Smooth muscle cell of the brain vasculature (primary cell): ENCODE data around the gene RNASEH1.
A peak's percentile ranks its signal among the peaks of the same experiment; 100 is the strongest.
"Not testable (repeated sequence)": the region's sequence is repeated elsewhere in the genome, so short reads cannot be mapped to it uniquely, and the experiment has no call there.

Experiments used
- DNase-seq: peaks from one replicate; pipeline ENCODE4 v3.0.0-alpha.2; 2012; ENCODE audit warnings: low read depth, low spot score

The RNASEH1 gene

DNA sequence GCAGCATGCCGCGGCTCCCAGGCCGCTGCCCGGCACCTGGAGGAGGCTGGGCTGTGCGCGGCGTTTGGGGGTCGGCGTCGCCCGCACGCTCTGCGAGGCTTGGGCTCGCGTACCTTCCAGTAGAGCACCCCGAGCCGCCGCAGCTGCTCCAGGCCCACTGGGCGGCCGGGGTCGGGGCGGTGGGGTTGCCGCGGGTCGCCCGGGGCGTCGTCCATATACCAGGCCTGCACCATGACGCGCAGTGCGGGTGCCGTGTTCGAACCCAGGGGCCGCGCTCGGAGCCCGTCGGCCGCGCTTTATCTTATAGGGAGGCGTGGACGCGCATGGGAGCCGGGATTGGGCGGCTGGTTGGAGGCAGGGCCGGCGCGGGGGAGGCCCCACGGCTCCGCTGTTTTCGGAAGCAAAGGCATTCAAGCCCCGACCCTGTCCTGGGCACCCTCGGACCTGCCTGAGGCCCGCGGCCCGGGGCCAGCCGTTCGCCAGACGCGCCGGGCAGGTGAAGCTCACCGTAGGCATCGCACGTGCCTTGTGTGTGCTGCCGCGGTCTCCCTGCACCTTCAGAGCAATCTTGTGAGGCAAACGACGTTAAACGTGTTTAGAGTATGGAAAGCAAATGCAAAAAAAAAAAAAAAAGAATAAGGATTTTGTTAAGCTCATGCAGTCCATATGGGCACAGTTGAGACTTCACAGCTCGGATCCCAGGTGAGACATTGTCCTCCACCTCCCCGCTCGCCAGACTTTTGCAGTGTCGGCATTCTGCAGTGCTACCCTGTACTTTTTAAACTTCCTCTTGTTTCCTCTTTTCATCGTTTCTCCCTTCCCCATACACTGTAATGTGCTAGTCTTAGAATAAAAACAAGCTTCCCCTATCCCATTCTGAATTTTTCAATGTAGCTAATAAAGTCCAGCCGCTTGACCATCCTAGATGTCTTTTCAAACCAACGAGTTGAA is 38.6 kb downstream of the RNASEH1 start, which contains the start of gene ADI1:
Gene ADI1, minus strand, starts transcription at position 277 of the 951 bp plus-strand sequence. Its CDS starts 44 bp downstream, at position 233.
- no peak for DNase-seq

- DNase-seq: peak; percentile 92
Measured at GRCh38 chr2:3518496-3519254, 39.5 kb downstream of the RNASEH1 start.

GRCh38 chr2:3517948-3518495 is 40.1 kb downstream of the RNASEH1 start:
- no peak for DNase-seq

DNA sequence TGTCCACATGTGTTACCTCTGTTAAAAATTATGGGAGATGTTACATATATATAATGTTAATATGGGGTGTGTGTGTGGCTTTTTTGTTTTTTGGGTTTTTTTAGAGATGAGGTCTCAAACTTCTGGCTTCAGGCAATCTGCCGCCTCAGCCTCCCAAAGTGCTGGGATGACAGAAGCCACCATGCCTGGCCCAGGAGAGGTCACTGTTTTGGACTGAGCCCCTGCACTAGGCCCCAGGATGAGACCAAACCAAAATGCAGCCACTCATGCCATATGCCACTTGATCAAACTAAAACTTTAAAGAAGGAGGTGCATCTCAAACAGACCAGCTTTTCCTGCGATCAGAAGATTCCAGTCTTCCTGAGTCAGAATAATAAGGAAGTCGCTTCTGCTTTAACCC is 41.3 kb downstream of the RNASEH1 start:
- no peak for DNase-seq

DNA sequence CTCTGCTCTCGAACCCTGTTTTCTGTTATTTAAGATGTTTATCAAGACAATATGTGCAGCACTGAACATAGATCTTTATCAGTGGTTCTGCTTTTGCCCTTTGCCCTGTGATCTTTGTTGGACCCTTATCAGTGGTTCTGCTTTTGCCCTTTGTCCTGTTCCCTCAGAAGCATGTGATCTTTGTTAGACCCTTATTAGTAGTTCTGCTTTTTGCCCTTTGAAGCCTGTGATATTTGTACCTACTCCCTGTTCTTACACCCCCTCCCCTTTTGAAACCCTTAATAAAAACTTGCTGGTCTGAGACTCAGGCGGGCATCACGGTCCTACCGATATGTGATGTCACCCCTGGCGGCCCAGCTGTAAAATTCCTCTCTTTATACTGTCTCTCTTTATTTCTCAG is 42.7 kb downstream of the RNASEH1 start:
- DNase-seq: not testable (repeated sequence)

DNA sequence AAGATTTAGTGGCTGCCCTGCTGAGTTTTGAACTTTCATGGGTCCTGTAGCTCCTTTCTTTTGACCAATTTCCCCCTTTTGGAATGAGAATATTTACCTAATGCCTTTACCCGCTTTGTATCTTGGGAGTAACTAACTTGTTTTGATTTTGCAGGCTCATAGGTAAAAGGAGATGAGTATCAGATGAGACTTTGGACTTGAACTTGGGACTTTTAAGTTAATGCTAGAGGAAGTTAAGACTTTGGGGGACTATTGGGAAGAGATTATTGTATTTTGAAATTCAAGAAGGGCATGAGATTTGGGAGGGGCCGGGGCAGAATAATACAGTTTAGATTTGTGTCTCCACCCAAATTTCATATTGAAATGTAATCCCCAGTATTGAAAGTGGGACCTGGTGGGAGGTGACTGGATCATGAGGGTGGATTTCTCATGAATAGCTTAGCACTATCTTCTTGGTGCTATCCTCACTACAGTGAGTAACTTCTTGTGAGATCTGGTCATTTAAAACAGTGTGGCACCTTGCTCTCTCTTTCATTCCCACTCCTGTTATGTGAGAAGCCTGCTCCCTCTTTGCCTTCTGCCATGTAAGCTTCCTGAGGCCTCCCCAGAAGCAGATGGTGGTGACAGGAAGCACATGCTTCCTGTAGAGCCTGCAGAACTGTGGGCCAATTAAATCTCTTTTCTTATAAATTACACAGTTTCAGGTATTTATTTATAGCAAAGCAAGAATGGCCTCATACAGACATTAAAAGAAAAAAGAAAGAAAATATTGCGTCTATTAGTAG is 44.9 kb downstream of the RNASEH1 start:
- no peak for DNase-seq

GRCh38 chr2:3512086-3512485 is 46.0 kb downstream of the RNASEH1 start:
- no peak for DNase-seq

DNA sequence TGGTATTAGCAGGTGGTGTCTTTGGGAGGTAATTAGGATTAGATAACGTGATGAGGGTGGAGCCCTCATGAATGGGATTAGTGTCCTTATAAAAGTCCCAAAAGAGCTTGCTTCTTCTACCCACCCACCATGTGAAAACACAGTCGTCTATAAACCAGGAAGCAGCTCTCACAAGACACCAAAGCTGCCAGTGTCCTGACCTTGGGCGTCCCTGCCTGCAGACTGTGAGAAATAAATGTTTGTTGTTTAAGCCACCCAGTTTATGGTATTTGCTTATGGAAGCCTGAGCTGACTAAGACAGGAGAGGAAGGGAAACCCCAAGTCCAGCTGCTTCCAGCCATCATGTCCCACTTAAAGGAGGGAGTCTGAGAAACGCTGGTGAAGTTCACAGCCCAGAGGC is 52.4 kb downstream of the RNASEH1 start:
- DNase-seq: no peak

GRCh38 chr2:3504741-3505140 is 53.4 kb downstream of the RNASEH1 start:
- DNase-seq: no peak

DNA sequence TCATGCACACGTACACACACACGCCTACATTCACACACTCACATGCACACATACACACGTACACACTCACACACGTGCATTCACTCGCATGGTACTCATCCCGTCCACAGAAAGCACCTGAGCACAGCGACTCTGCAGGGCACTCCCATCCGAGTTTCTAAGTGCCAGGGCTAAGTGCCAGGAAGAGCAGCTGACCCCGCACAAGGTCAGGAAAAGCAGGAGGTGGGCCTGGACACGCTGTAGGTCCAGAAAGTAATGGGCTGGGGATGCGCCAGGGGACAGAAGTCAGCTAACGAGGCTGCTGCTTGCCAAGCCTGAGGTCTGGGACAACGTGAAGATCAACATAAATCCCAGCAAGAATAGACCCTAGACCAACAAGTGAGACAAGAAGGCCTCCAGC is 54.6 kb downstream of the RNASEH1 start:
- DNase-seq: no peak

GRCh38 chr2:3503046-3503445 is 55.1 kb downstream of the RNASEH1 start:
- no peak for DNase-seq

DNA sequence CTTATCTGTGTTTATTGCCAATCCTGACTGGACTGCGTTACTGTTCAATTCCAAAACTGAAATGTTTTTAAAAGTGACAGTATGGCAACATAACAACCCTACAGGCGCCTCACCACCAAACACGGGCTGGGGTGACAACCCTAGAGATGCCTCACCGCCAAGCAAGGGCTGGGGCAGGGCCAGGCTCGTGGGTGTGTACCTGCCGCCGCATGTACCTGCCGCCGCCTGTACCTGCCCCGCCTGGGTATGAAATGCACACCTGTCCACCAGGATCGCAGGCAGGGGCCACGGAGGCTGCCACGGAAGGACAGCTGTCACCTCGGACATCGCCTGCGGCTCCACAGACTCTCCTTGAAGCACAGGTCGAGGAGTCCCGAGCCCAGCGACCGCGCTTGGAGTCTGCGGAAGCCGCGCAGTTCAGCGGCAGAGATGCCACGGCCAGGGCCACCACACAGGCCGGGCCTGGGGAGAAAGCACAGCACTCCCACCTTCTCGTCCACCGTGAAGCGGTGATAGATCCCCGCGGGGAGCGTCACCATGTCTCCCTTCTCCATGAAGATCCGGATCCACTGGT is 57.7 kb downstream of the RNASEH1 start:
- no peak for DNase-seq

- no peak for DNase-seq
Measured at GRCh38 chr2:3498783-3499394, 59.2 kb downstream of the RNASEH1 start.

DNA sequence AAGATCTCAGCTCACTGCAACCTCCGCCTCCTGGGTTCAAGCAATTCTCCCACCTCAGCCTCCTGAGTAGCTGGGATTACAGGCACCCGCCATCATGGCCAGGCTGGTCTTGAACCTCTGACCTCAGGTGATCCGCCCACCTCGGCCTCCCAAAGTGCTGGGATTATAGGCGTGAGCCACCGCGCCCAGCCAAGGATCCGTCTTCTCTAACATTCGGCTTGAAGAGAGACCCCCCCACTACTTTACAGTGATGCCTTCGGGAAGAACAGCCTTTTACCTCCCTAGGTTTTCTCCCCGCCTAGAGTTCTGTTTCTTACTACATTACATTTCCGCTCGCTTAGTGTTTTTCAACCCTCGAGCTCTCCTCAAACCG is 61.4 kb downstream of the RNASEH1 start:
- DNase-seq: not testable (repeated sequence)
